Embryonic facial prominence (tissue), 1 donor: ENCODE results near the gene CPPED1.

ENCODE experiments used
- DNase-seq: peaks from one replicate; pipeline ENCODE4 v3.0.0-alpha.2; 2016; ENCODE audit errors: extremely low spot score

Gene CPPED1

GRCh38 chr16:12682432-12683165, 121.1 kb downstream of the CPPED1 start:
- DNase-seq, result no peak

- DNase-seq, result no peak
Observed at GRCh38 chr16:12681653-12682052, 122.0 kb downstream of the CPPED1 start.

GRCh38 chr16:12680531-12680930, 123.2 kb downstream of the CPPED1 start:
- no peak for DNase-seq

GRCh38 chr16:12679660-12680272, 123.9 kb downstream of the CPPED1 start:
- DNase-seq, result no peak

- no peak for DNase-seq
Observed at GRCh38 chr16:12678983-12679382, 124.7 kb downstream of the CPPED1 start.

- no peak for DNase-seq
Observed at GRCh38 chr16:12677502-12677901, 126.2 kb downstream of the CPPED1 start.

GRCh38 chr16:12675852-12676251, 127.8 kb downstream of the CPPED1 start:
- DNase-seq, result no peak

GRCh38 chr16:12675046-12675445, 128.6 kb downstream of the CPPED1 start:
- DNase-seq, result no peak

GRCh38 chr16:12674524-12674923, 129.2 kb downstream of the CPPED1 start:
- no peak for DNase-seq

- DNase-seq, result no peak
Observed at GRCh38 chr16:12674071-12674470, 129.6 kb downstream of the CPPED1 start.

GRCh38 chr16:12673466-12673865, 130.2 kb downstream of the CPPED1 start:
- no peak for DNase-seq

- DNase-seq, result no peak
Observed at GRCh38 chr16:12672986-12673385, 130.7 kb downstream of the CPPED1 start.

- DNase-seq, result no peak
Observed at GRCh38 chr16:12669908-12670307, 133.8 kb downstream of the CPPED1 start.

- DNase-seq, result no peak
Observed at GRCh38 chr16:12667909-12668308, 135.8 kb downstream of the CPPED1 start.

GRCh38 chr16:12664164-12664733, 139.4 kb downstream of the CPPED1 start:
- DNase-seq, result no peak

GRCh38 chr16:12661656-12662172, 142.0 kb downstream of the CPPED1 start:
- no peak for DNase-seq

- no peak for DNase-seq
Observed at GRCh38 chr16:12659871-12660270, 143.8 kb downstream of the CPPED1 start.

- no peak for DNase-seq
Observed at GRCh38 chr16:12658506-12658905, 145.2 kb downstream of the CPPED1 start.

- DNase-seq, result no peak
Observed at GRCh38 chr16:12655537-12655936, 148.2 kb downstream of the CPPED1 start.

GRCh38 chr16:12653820-12654392, 149.8 kb downstream of the CPPED1 start:
- no peak for DNase-seq

- DNase-seq, result no peak
Observed at GRCh38 chr16:12652924-12653323, 150.8 kb downstream of the CPPED1 start.

- DNase-seq, result no peak
Observed at GRCh38 chr16:12651765-12652512, 151.7 kb downstream of the CPPED1 start.
